Uterus (tissue), 2 donors: ENCODE results near the gene BGN.

Experiments
- CTCF ChIP-seq, 4 experiments: fragments of 200-600 bp in 2 of 4; fragments of 450-650 bp in 2 of 4; sonication (generic) in 2 of 4; IDR thresholded peaks; one replicate each; pipeline ENCODE4 v1.5.1; 2016 to 2019; ENCODE audit warnings: antibody characterized with exemption in 4 of 4, mild to moderate bottlenecking in 2 of 4, moderate library complexity in 1 of 4
- POLR2A ChIP-seq, 2 donors: fragments of 450-650 bp; IDR thresholded peaks; one replicate each; pipeline ENCODE4 v1.6.1; 2016; ENCODE audit warnings: antibody characterized with exemption in 2 of 2, mild to moderate bottlenecking in 1 of 2, moderate library complexity in 1 of 2

GRCh38 chrX:153490217-153490930 is 4.4 kb upstream of the BGN start:
- TF ChIP-seq CTCF (IDR thresholded peaks at IDR 0.05) (no peak), POLR2A (IDR thresholded peaks at IDR 0.05) (no peak)
